GM12878 (cell line): ENCODE data around the gene ZBTB24. TPM values are rescaled to one million over a fixed set of nuclear protein-coding genes. Genes with fewer than 3 reads are reported as not detected.

Experiments used
- ATAC-seq: fragments of 200-7000 bp; cut with Tn5 transposase; 3 replicates; pipeline ENCODE4 v1.9.1; 2020; ENCODE audit warnings: mild to moderate bottlenecking, moderate library complexity
- BruUV-seq: library from RNA; stranded (reverse); fragments of 400-500 nt; replicated peaks from 2 replicates; lab custom pipeline; 2021; lab: Mats Ljungman, UMichigan
- CTCF ChIA-PET: fragments of 300-600 bp; sonication (Branson Sonifier 250); formaldehyde crosslinking; extraction: SDS; loops from one replicate; lab custom pipeline; 2021; ENCODE audit warnings: inconsistent platforms; lab: Yijun Ruan, JAX
- POLR2A ChIA-PET: fragments of 350-600 bp; formaldehyde crosslinking; extraction: SDS; loops from one replicate; lab custom pipeline; 2021; ENCODE audit warnings: inconsistent platforms; lab: Charles Lee
- RAD21 ChIA-PET: fragments of 300-600 bp; sonication (Branson Sonifier 250); formaldehyde crosslinking; loops from one replicate; lab custom pipeline; 2023; ENCODE audit warnings: antibody characterized with exemption; ENCODE audit not compliant: unreplicated experiment; lab: Charles Lee
- SMC1A ChIA-PET: fragments of 300-600 bp; sonication (Branson Sonifier 250); formaldehyde crosslinking; loops from one replicate; lab custom pipeline; 2023; ENCODE audit not compliant: unreplicated experiment, uncharacterized antibody; lab: Charles Lee
- DNase-seq: peaks from one replicate; pipeline ENCODE4 v3.0.0-alpha.2; 2011; ENCODE audit warnings: low read depth, low spot score
- FAIRE-seq: peaks from 3 replicates; lab custom pipeline; 2011; peaks lifted over from hg19 to GRCh38; lab: Jason Lieb, UNC
- H2AFZ ChIP-seq: 2 replicates; pipeline ENCODE4 v1.6.0; 2011; ENCODE audit warnings: low read depth, low read length, control low read depth; ENCODE audit not compliant: control insufficient read depth
- H3K27ac ChIP-seq: 2 replicates; pipeline ENCODE4 v1.5.1; 2011; ENCODE audit warnings: control low read depth; ENCODE audit not compliant: control insufficient read depth, insufficient read depth
- H3K27me3 ChIP-seq, 2 experiments: replicated peaks in 1 of 2; 2 replicates each; pipeline versions ENCODE4 v1.6.0 to v1.6.1; 2011; ENCODE audit warnings: low read length in 1 of 2; ENCODE audit not compliant: control insufficient read depth in 2 of 2, insufficient read depth in 2 of 2
- H3K36me3 ChIP-seq, 2 experiments: 2 replicates each; pipeline ENCODE4 v1.5.1; 2011; ENCODE audit warnings: low read length in 1 of 2; ENCODE audit not compliant: control insufficient read depth in 2 of 2, insufficient read depth in 2 of 2
- H3K4me1 ChIP-seq: 2 replicates; pipeline ENCODE4 v1.6.1; 2011; ENCODE audit warnings: mild to moderate bottlenecking, low read length, moderate library complexity, mixed read lengths; ENCODE audit not compliant: control insufficient read depth, insufficient read depth
- H3K4me2 ChIP-seq: 2 replicates; pipeline ENCODE4 v1.6.0; 2011; ENCODE audit warnings: control low read depth; ENCODE audit not compliant: control insufficient read depth, insufficient read depth
- H3K4me3 ChIP-seq: fragments of 200-600 bp; sonication (generic); 2 replicates; pipeline ENCODE4 v1.5.1; 2016
- H3K79me2 ChIP-seq: 2 replicates; pipeline ENCODE4 v1.6.0; 2011; ENCODE audit warnings: low read length; ENCODE audit not compliant: control insufficient read depth, insufficient read depth
- H3K9ac ChIP-seq: 2 replicates; pipeline ENCODE4 v1.8.0; 2011; ENCODE audit warnings: low read length, control low read depth, mixed read lengths; ENCODE audit not compliant: control insufficient read depth, insufficient read depth
- H3K9me3 ChIP-seq: replicated peaks from 3 replicates; pipeline ENCODE4 v1.5.1; 2011; ENCODE audit warnings: mild to moderate bottlenecking, low read length; ENCODE audit not compliant: control insufficient read depth, insufficient read depth
- H4K20me1 ChIP-seq: 2 replicates; pipeline ENCODE4 v1.6.0; 2011; ENCODE audit not compliant: control insufficient read depth, insufficient read depth
- IKZF1 ChIP-seq: fragments of 450-650 bp; conservative IDR thresholded peaks from 2 replicates; pipeline ENCODE4 v1.6.1; 2017; ENCODE audit warnings: antibody characterized with exemption, mild to moderate bottlenecking
- MTA2 ChIP-seq: fragments of 450-650 bp; IDR thresholded peaks from 2 replicates; pipeline ENCODE4 v1.6.1; 2016; ENCODE audit warnings: low read depth, mild to moderate bottlenecking, moderate library complexity
- NKRF ChIP-seq: fragments of 450-650 bp; conservative IDR thresholded peaks from 2 replicates; pipeline ENCODE4 v1.6.1; 2017; ENCODE audit warnings: mild to moderate bottlenecking, moderate library complexity
- RCOR1 ChIP-seq: conservative IDR thresholded peaks from 2 replicates; pipeline ENCODE4 v1.6.1; 2012; ENCODE audit warnings: low read depth, low read length, improper control_type of control experiment
- TCF3 ChIP-seq: IDR thresholded peaks from 2 replicates; pipeline ENCODE4 v1.6.1; 2012; ENCODE audit warnings: low read depth, mild to moderate bottlenecking, low read length, borderline replicate concordance; ENCODE audit not compliant: insufficient read depth
- YBX1 ChIP-seq: fragments of 450-650 bp; IDR thresholded peaks from 2 replicates; pipeline ENCODE4 v1.6.1; 2016; ENCODE audit warnings: antibody characterized with exemption
- WGBS: methylation state at CpG from one replicate; pipeline ENCODE4 v1.1.6; 2016; ENCODE audit warnings: low lambda C conversion rate; ENCODE audit not compliant: insufficient replicate concordance, insufficient coverage; ENCODE audit errors: missing lambda C conversion rate; 5-methylcytosine and 5-hydroxymethylcytosine counted together
- in situ Hi-C: fragments of 300-500 bp; cut with MboI; formaldehyde crosslinking; loops from 9 replicates; pipeline ENCODE4 v1.14.3; 2018; ENCODE audit warnings: mixed read lengths
- intact Hi-C: fragments of 100-400 bp; cut with micrococcal nuclease; formaldehyde crosslinking; loops from one replicate; pipeline ENCODE4 v1.14.2; 2022; ENCODE audit not compliant: unreplicated experiment
- polyA plus RNA-seq, 11 experiments: library from polyadenylated mRNA; depleted of rRNA in 4 of 11; unstranded in 6 of 11; stranded (reverse) in 5 of 11; fragments of >200 nt; fragmentation: Nextera tagmentation in 4 of 11; fragmentation: Illumina TruSeq in 1 of 11; extraction: Ambion mirVana in 4 of 11; extraction: Trizol in 1 of 11; gene quantifications; 1 replicate in 1 of 11; 2 replicates in 10 of 11; pipeline versions ENCODE4 v1.2.1 to v1.2.3, GENCODE V29; 2011 to 2016; ENCODE audit warnings: inconsistent platforms in 2 of 11, missing spikeins in 2 of 11, low read depth in 1 of 11
- total RNA-seq, 4 experiments: library from RNA; depleted of rRNA in 3 of 4; stranded (reverse); fragments of >200 nt in 3 of 4; fragmentation: Illumina TruSeq in 1 of 4; extraction: Trizol in 1 of 4; gene quantifications; 2 replicates each; pipeline versions ENCODE4 v1.2.1 to v1.2.3, GENCODE V29; 2013 to 2021
- TF ChIP-seq, protein P1 (sequence below): IDR thresholded peaks from 2 replicates; pipeline ENCODE4 v1.6.1; 2011; ENCODE audit warnings: mild to moderate bottlenecking, low read depth, low read length, moderate library complexity; ENCODE audit not compliant: insufficient replicate concordance

Gene ZBTB24
- total and polyA plus RNA-seq, 10 of the 15 experiments (the other 5 are each of a cell fraction or from before 2014, with no cell fraction given): 2.9 to 17.7 (median 8.5) TPM

- SMC1A ChIA-PET: interaction anchor here (0.7 to 1.6 kb wide), 2 partner anchors 9 to 44 kb away, joined by 3 read pairs; no protein-coding TSS in a partner anchor
- Histone ChIP-seq H3K4me3 (no peak overlapping the region), H3K27me3 (no peaks in the 10 kb centered on the region; a peak in 1 of 4 replicates), H3K4me2 (no peak overlapping the region), H2AFZ (no peak overlapping the region), H3K9ac (no peak overlapping the region), H3K9me3 (no peaks in the 10 kb centered on the region; the same call in 2 of the 3 replicates), H4K20me1 (no peaks in the 10 kb centered on the region), H3K4me1 (no peaks in the 10 kb centered on the region), H3K36me3 (no peaks in the 10 kb centered on the region), H3K79me2 (no peaks in the 10 kb centered on the region), H3K27ac (no peak overlapping the region)
- no TSS peak for BruUV-seq
- WGBS: 43% methylated on average over 4 of the region's 4 CpGs
- FAIRE-seq: no peak
- ATAC-seq: no peak
- POLR2A ChIA-PET: interaction anchor here (0.7 to 0.9 kb wide), 3 partner anchors 10 to 20 kb away, joined by 3 to 6 read pairs (median 3); no protein-coding TSS in a partner anchor
- TF ChIP-seq RCOR1 (no peak), MTA2 (no peak), IKZF1 (no peak), NKRF (no peak), YBX1 (no peak), TCF3 (no peak)
- TF ChIP-seq, protein P1, sequence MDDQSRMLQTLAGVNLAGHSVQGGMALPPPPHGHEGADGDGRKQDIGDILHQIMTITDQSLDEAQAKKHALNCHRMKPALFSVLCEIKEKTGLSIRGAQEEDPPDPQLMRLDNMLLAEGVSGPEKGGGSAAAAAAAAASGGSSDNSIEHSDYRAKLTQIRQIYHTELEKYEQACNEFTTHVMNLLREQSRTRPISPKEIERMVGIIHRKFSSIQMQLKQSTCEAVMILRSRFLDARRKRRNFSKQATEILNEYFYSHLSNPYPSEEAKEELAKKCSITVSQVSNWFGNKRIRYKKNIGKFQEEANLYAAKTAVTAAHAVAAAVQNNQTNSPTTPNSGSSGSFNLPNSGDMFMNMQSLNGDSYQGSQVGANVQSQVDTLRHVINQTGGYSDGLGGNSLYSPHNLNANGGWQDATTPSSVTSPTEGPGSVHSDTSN: no peak
- intact Hi-C loops (no loop called here), in situ Hi-C loops (no loop called here)
- CTCF ChIA-PET: no interaction called here
- no peak for DNase-seq
- RAD21 ChIA-PET: no interaction called here
Measured at GRCh38 chr6:109508166-109508860, 25.3 kb upstream of the ZBTB24 start.
